Testis (tissue), 2 donors: ENCODE measurements around the gene PLCL2.

Experiments
- POLR2A ChIP-seq: fragments of 450-650 bp; IDR thresholded peaks from one replicate; pipeline ENCODE4 v1.6.1; 2017; ENCODE audit warnings: antibody characterized with exemption, mild to moderate bottlenecking, moderate library complexity
- TF ChIP-seq, protein P1 (sequence below), 3 experiments: fragments of 450-650 bp in 2 of 3; fragments of 200-600 bp in 1 of 3; sonication (generic) in 1 of 3; IDR thresholded peaks; one replicate each; pipeline ENCODE4 v1.5.1; 2016 to 2019; ENCODE audit warnings: antibody characterized with exemption in 3 of 3, mild to moderate bottlenecking in 2 of 3, moderate library complexity in 1 of 3

- TF ChIP-seq, protein P1, sequence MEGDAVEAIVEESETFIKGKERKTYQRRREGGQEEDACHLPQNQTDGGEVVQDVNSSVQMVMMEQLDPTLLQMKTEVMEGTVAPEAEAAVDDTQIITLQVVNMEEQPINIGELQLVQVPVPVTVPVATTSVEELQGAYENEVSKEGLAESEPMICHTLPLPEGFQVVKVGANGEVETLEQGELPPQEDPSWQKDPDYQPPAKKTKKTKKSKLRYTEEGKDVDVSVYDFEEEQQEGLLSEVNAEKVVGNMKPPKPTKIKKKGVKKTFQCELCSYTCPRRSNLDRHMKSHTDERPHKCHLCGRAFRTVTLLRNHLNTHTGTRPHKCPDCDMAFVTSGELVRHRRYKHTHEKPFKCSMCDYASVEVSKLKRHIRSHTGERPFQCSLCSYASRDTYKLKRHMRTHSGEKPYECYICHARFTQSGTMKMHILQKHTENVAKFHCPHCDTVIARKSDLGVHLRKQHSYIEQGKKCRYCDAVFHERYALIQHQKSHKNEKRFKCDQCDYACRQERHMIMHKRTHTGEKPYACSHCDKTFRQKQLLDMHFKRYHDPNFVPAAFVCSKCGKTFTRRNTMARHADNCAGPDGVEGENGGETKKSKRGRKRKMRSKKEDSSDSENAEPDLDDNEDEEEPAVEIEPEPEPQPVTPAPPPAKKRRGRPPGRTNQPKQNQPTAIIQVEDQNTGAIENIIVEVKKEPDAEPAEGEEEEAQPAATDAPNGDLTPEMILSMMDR (IDR thresholded peaks at IDR 0.05) = no peak
- TF ChIP-seq POLR2A = no peak
Measured at GRCh38 chr3:16861432-16861831, 23.3 kb upstream of the PLCL2 start.
